Activated naive CD8-positive, alpha-beta T cell (primary cell): ENCODE data around the gene PAFAH1B2.
"Not testable (repeated sequence)": the region's sequence is repeated elsewhere in the genome, so short reads cannot be mapped to it uniquely, and the experiment has no call there.

Experiments used
- H3K27ac Mint-ChIP-seq: one replicate; pipeline ENCODE4 v1.8.0; 2021; ENCODE audit warnings: mixed read lengths
- H3K27me3 Mint-ChIP-seq: one replicate; pipeline ENCODE4 v1.8.0; 2021; ENCODE audit warnings: mixed read lengths
- H3K36me3 Mint-ChIP-seq: one replicate; pipeline ENCODE4 v1.8.0; 2021; ENCODE audit warnings: mixed read lengths
- H3K4me1 Mint-ChIP-seq: one replicate; pipeline ENCODE4 v1.8.0; 2021; ENCODE audit warnings: low read depth, mixed read lengths
- H3K4me3 Mint-ChIP-seq: one replicate; pipeline ENCODE4 v1.8.0; 2021; ENCODE audit warnings: mild to moderate bottlenecking, mixed read lengths
- H3K9me3 Mint-ChIP-seq: one replicate; pipeline ENCODE4 v1.8.0; 2021; ENCODE audit warnings: low read depth, mixed read lengths

The PAFAH1B2 gene

GRCh38 chr11:117143871-117144476 lies at the start of gene PAFAH1B2:
Gene PAFAH1B2, plus strand, starts transcription at chr11:117144287. Its CDS starts 8,161 bp downstream, at chr11:117152448.
- Mint-ChIP-seq H3K36me3 (peaks cover 2% of the 10 kb centered on the region), H3K4me1 (peaks cover 45% of the 10 kb centered on the region), H3K4me3 (peak within 1 kb of the TSS; percentile 100), H3K27ac (peak within 1 kb of the TSS; percentile 97), H3K27me3 (peaks cover 6% of the 10 kb centered on the region), H3K9me3 (no peaks in the 10 kb centered on the region)

GRCh38 chr11:117094776-117095175 lies 49.3 kb upstream of the PAFAH1B2 start:
- Mint-ChIP-seq H3K36me3 (peaks cover 5% of the 10 kb centered on the region), H3K27me3 (no peaks in the 10 kb centered on the region), H3K27ac (peak overlapping the region; percentile 97), H3K9me3 (no peaks in the 10 kb centered on the region), H3K4me1 (peaks cover 80% of the 10 kb centered on the region), H3K4me3 (peak overlapping the region; percentile 98)

GRCh38 chr11:117095284-117096161 lies 48.6 kb upstream of the PAFAH1B2 start:
- Mint-ChIP-seq H3K36me3 (peaks cover 4% of the 10 kb centered on the region), H3K27ac (peak overlapping the region; percentile 97), H3K27me3 (no peaks in the 10 kb centered on the region), H3K4me1 (peaks cover 73% of the 10 kb centered on the region), H3K4me3 (peak overlapping the region; percentile 98), H3K9me3 (no peaks in the 10 kb centered on the region)

DNA sequence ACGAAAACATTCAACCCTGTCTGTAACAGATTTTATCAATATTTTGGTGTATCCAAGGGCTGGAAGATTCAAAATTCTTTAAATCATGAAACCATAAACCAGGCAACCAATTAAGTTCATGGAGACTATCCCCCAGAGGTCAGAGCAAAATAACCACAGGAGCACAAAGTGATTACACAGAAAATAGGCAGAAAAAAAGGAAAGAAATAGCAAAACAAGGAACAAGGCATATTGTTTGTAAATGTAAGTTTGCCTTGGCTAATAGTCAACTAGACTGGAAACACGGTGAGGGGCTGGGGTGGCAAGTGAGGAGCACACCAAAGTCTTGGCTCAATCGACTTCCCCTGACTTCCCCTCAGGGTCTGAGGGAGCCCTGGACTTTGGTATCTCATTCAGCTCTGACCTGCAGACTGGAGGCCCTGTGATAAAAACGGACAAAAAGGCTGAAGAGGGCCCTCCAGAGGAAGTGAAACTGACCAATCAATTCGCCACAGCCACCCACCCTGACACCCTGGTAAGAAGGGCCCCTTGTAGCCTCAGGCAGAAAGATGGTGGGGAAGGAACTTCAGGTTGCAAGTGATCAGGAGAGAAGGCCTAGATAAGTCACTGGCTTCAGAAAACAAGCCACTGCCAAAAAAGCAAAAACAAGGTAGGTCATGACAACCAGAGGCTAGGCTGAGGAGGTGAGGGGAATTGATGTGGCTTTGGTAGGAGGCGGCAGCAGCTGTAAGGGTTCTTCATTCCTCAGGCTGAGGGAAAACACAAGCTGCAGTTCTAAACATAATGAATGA lies 47.7 kb upstream of the PAFAH1B2 start:
- peaks cover 4% of the 10 kb centered on the region for H3K36me3 Mint-ChIP-seq
- H3K27me3 Mint-ChIP-seq: no peaks in the 10 kb centered on the region
- H3K9me3 Mint-ChIP-seq: no peaks in the 10 kb centered on the region
- H3K4me3 Mint-ChIP-seq: peak overlapping the region; percentile 98
- peak overlapping the region; percentile 97 for H3K27ac Mint-ChIP-seq
- peaks cover 69% of the 10 kb centered on the region for H3K4me1 Mint-ChIP-seq

DNA sequence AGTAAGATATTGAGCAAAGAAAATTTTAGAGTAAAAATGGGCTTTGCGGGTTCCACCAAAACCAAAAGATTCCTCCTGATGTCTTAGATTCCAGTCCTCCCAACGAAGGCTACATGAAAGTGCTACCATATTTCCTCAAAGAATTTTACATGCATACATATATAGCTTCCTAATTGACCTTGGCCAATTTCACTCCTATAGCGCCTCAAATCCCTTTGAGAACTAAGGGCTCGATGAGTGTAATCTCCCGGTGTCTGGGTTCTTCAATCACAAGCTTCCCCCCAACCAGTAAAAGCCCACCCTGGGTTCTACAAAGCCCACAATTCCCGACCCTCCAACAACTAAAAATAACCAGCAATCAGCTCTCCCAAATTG lies 47.1 kb upstream of the PAFAH1B2 start:
- Mint-ChIP-seq H3K4me1 (peaks cover 64% of the 10 kb centered on the region), H3K9me3 (no peaks in the 10 kb centered on the region), H3K27me3 (no peaks in the 10 kb centered on the region), H3K4me3 (peak overlapping the region; percentile 98), H3K27ac (peak overlapping the region; percentile 97), H3K36me3 (peaks cover 3% of the 10 kb centered on the region)

DNA sequence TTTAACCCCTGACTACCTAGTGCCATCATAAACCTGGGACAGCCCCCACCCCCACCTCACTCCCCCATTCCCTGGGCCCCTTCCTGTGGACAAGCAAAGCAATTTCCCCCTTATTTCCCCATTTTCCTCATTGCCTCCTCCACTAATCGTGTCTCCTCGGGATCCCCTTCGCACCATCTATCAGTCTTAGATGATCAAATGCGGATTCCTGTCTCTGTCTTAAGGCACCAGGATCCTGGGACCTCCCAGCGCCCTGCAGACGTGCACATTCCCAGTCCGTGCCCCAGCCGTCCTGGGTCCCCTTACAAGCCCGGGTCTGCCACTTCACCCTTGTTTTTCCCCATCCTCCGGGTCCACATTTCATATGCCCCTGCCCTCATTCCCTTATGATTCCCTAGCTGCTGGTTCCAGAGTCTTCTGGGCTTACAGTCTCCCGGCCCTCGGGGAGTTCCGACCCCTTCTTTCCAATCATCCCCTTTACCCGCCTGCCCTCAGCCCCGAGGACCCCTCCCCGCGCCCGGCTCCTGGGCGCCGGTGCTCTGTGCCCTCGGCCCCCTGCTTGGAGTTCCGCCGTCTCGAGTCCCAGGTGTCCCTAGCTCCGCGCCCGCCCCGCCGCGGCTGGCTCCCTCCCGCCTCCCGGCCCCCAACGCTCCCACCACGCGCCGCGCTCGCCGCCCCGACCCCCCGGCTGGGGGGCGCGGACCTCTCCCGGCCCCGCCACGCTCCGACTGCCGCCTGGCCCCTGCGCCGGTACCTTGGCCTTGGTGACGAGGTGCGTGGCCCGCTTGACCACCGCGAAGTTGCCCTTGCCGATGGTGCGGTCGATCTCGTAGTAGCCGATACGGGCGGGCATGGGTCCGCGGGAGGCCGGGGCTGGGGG lies 46.5 kb upstream of the PAFAH1B2 start:
- peaks cover 57% of the 10 kb centered on the region for H3K4me1 Mint-ChIP-seq
- H3K27me3 Mint-ChIP-seq: no peaks in the 10 kb centered on the region
- no peaks in the 10 kb centered on the region for H3K36me3 Mint-ChIP-seq
- H3K4me3 Mint-ChIP-seq: peak overlapping the region; percentile 98
- no peaks in the 10 kb centered on the region for H3K9me3 Mint-ChIP-seq
- H3K27ac Mint-ChIP-seq: peak overlapping the region; percentile 97

GRCh38 chr11:117098269-117099232 lies 45.5 kb upstream of the PAFAH1B2 start, which contains the start of gene SIK3:
Gene SIK3, minus strand, starts transcription at chr11:117098428. Its CDS starts 13 bp downstream, at chr11:117098415.
- Mint-ChIP-seq H3K36me3 (no peaks in the 10 kb centered on the region), H3K4me3 (peak within 1 kb of the TSS; percentile 98), H3K27me3 (no peaks in the 10 kb centered on the region), H3K4me1 (peaks cover 49% of the 10 kb centered on the region), H3K9me3 (no peaks in the 10 kb centered on the region), H3K27ac (peak within 1 kb of the TSS; percentile 100)

GRCh38 chr11:117099696-117100095 lies 44.4 kb upstream of the PAFAH1B2 start:
- H3K27me3 Mint-ChIP-seq: no peaks in the 10 kb centered on the region
- H3K36me3 Mint-ChIP-seq: no peaks in the 10 kb centered on the region
- H3K4me3 Mint-ChIP-seq: peak overlapping the region; percentile 95
- peaks cover 38% of the 10 kb centered on the region for H3K4me1 Mint-ChIP-seq
- peak overlapping the region; percentile 100 for H3K27ac Mint-ChIP-seq
- no peaks in the 10 kb centered on the region for H3K9me3 Mint-ChIP-seq

- H3K9me3 Mint-ChIP-seq: no peaks in the 10 kb centered on the region
- no peak overlapping the region for H3K4me3 Mint-ChIP-seq
- no peaks in the 10 kb centered on the region for H3K27me3 Mint-ChIP-seq
- H3K36me3 Mint-ChIP-seq: no peaks in the 10 kb centered on the region
- peaks cover 29% of the 10 kb centered on the region for H3K4me1 Mint-ChIP-seq
- peak overlapping the region; percentile 28 for H3K27ac Mint-ChIP-seq
Observed at GRCh38 chr11:117100556-117100955, 43.5 kb upstream of the PAFAH1B2 start.

- H3K9me3 Mint-ChIP-seq: no peaks in the 10 kb centered on the region
- no peaks in the 10 kb centered on the region for H3K27me3 Mint-ChIP-seq
Observed at GRCh38 chr11:117107701-117108590, 36.1 kb upstream of the PAFAH1B2 start.

DNA sequence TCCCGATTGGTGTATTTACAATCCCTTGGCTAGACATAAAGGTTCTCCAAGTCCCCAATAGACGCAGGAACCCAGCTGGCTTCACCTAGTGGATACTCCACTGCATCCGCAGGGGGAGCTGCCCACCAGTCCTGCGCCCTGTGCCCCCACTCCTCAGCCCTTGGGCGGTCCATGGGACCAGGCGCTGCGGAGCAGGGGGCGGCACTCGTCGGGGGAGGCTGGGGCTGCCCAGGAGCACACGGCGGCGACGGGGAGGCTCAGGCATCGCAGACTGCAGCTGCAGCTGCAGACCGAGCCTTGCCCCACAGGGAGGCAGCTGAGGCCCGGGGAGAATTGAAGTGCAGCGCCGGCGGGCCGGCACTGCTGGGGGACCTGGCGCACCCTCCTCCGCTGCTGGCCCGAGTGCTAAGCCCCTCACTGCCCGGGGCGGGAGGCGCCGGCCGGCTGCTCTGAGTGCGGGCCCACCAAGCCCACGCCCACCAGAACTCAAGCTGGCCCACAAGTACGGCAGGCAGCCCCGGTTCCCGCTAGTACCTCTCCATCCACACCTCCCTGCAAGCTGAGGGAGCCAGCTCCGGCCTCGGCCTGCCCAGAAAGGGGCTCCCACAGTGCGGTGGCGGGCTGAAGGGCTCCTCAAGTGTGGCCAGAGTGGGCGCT lies 33.7 kb upstream of the PAFAH1B2 start:
- Mint-ChIP-seq H3K27me3 (no peaks in the 10 kb centered on the region), H3K36me3 (no peaks in the 10 kb centered on the region), H3K4me3 (no peak overlapping the region), H3K9me3 (no peaks in the 10 kb centered on the region), H3K27ac (no peak overlapping the region), H3K4me1 (peaks cover 2% of the 10 kb centered on the region)

More at GRCh38 chr11:117107701-117108590, 36.1 kb upstream of the PAFAH1B2 start:
- Mint-ChIP-seq H3K27ac (no peak overlapping the region), H3K36me3 (no peaks in the 10 kb centered on the region), H3K4me3 (no peak overlapping the region), H3K4me1 (peaks cover 2% of the 10 kb centered on the region)

DNA sequence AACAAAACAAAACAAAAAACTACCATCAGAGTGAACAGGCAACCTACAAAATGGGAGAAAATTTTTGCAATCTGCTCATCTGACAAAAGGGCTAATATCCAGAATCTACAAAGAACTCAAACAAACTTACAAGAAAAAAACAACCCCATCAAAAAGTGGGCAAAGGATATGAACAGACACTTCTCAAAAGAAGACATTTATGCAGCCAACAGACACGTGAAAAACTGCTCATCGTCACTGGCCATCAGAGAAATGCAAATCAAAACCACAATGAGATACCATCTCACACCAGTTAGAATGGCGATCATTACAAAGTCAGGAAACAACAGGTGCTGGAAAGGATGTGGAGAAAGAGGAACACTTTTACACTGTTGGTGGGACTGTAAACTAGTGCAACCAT lies 31.6 kb upstream of the PAFAH1B2 start:
- H3K27ac Mint-ChIP-seq, H3K36me3 Mint-ChIP-seq, H3K4me1 Mint-ChIP-seq, H3K9me3 Mint-ChIP-seq, H3K27me3 Mint-ChIP-seq, H3K4me3 Mint-ChIP-seq: not testable (repeated sequence)
